Activated CD4-positive, alpha-beta T cell treated with anti-CD3 and anti-CD28 coated beads, Interleukin-2, amount 10 ng/mL, durations not matched to agents 24 days and 14 days (primary cell): Measurements from ENCODE around the gene XRCC5. TPM values are rescaled to one million over a fixed set of nuclear protein-coding genes. Genes with fewer than 3 reads are reported as not detected.

Experiments used
- DNase-seq: peaks from one replicate; pipeline ENCODE4 v3.0.0; 2022
- H3K27ac Mint-ChIP-seq: one replicate; pipeline ENCODE4 v1.8.0; 2022; ENCODE audit warnings: mild to moderate bottlenecking, mixed read lengths
- H3K27me3 Mint-ChIP-seq: one replicate; pipeline ENCODE4 v1.8.0; 2022; ENCODE audit warnings: mixed read lengths
- H3K36me3 Mint-ChIP-seq: one replicate; pipeline ENCODE4 v1.8.0; 2022; ENCODE audit warnings: low read depth, mild to moderate bottlenecking, mixed read lengths
- H3K4me1 Mint-ChIP-seq: one replicate; pipeline ENCODE4 v1.8.0; 2021; ENCODE audit warnings: mixed read lengths
- H3K4me3 Mint-ChIP-seq: one replicate; pipeline ENCODE4 v1.8.0; 2022; ENCODE audit warnings: mild to moderate bottlenecking, moderate library complexity, mixed read lengths
- H3K9me3 Mint-ChIP-seq: one replicate; pipeline ENCODE4 v1.8.0; 2021; ENCODE audit warnings: mixed read lengths
- intact Hi-C: fragments of 100-400 bp; cut with micrococcal nuclease; formaldehyde crosslinking; loops from one replicate; pipeline ENCODE4 v1.15.1; 2023
- total RNA-seq: library from RNA; stranded (reverse); gene quantifications from 2 replicates; pipeline ENCODE4 v1.2.3, GENCODE V29; 2022

The XRCC5 gene
- total RNA-seq, 1 donor from 2014 or later, result 510 TPM

GRCh38 chr2:216114714-216115531 lies 5.8 kb downstream of the XRCC5 start:
- no peaks in the 10 kb centered on the region for H3K9me3 Mint-ChIP-seq
- peaks cover 79% of the 10 kb centered on the region for H3K4me1 Mint-ChIP-seq
- H3K36me3 Mint-ChIP-seq, result peaks cover 83% of the 10 kb centered on the region
- H3K27ac Mint-ChIP-seq, result peak overlapping the region; percentile 92
- H3K4me3 Mint-ChIP-seq, result peak overlapping the region; percentile 91
- DNase-seq, result peak; percentile 99
- intact Hi-C loops, result loop anchor here (1.0 kb wide), 1 partner anchor 34 kb away; the partner anchor contains the start of genes PECR and TMEM169
- H3K27me3 Mint-ChIP-seq, result peaks cover 2% of the 10 kb centered on the region

GRCh38 chr2:216116418-216116817 lies 7.3 kb downstream of the XRCC5 start:
- Mint-ChIP-seq H3K36me3 (peaks cover 85% of the 10 kb centered on the region), H3K9me3 (no peaks in the 10 kb centered on the region), H3K4me3 (peak overlapping the region; percentile 61), H3K4me1 (peaks cover 81% of the 10 kb centered on the region), H3K27me3 (peaks cover 2% of the 10 kb centered on the region), H3K27ac (no peak overlapping the region)
- DNase-seq, result no peak
- intact Hi-C loops, result no loop called here

- no peak for DNase-seq
- peaks cover 86% of the 10 kb centered on the region for H3K36me3 Mint-ChIP-seq
- peak overlapping the region; percentile 23 for H3K4me3 Mint-ChIP-seq
- peak overlapping the region; percentile 74 for H3K27ac Mint-ChIP-seq
- intact Hi-C loops, result no loop called here
- peaks cover 78% of the 10 kb centered on the region for H3K4me1 Mint-ChIP-seq
- peaks cover 6% of the 10 kb centered on the region for H3K9me3 Mint-ChIP-seq
- peaks cover 2% of the 10 kb centered on the region for H3K27me3 Mint-ChIP-seq
Measured at GRCh38 chr2:216117561-216118340, 8.6 kb downstream of the XRCC5 start.

GRCh38 chr2:216118474-216118873 lies 9.3 kb downstream of the XRCC5 start:
- peak overlapping the region; percentile 47 for H3K4me3 Mint-ChIP-seq
- intact Hi-C loops, result no loop called here
- peaks cover 6% of the 10 kb centered on the region for H3K9me3 Mint-ChIP-seq
- H3K27ac Mint-ChIP-seq, result peak overlapping the region; percentile 96
- peaks cover 73% of the 10 kb centered on the region for H3K4me1 Mint-ChIP-seq
- H3K36me3 Mint-ChIP-seq, result peaks cover 83% of the 10 kb centered on the region
- DNase-seq, result no peak
- H3K27me3 Mint-ChIP-seq, result peaks cover 2% of the 10 kb centered on the region

GRCh38 chr2:216119146-216119545 lies 10.0 kb downstream of the XRCC5 start:
- H3K9me3 Mint-ChIP-seq, result peaks cover 6% of the 10 kb centered on the region
- H3K4me1 Mint-ChIP-seq, result peaks cover 70% of the 10 kb centered on the region
- H3K4me3 Mint-ChIP-seq, result peak overlapping the region; percentile 66
- no peak for DNase-seq
- peaks cover 81% of the 10 kb centered on the region for H3K36me3 Mint-ChIP-seq
- H3K27ac Mint-ChIP-seq, result peak overlapping the region; percentile 96
- intact Hi-C loops, result no loop called here
- peaks cover 2% of the 10 kb centered on the region for H3K27me3 Mint-ChIP-seq

- H3K4me1 Mint-ChIP-seq, result peaks cover 69% of the 10 kb centered on the region
- intact Hi-C loops, result loop anchor here (1.0 to 2.0 kb wide), 3 partner anchors 11 to 86 kb away; no protein-coding TSS in a partner anchor
- DNase-seq, result peak; percentile 75
- H3K27ac Mint-ChIP-seq, result peak overlapping the region; percentile 96
- peaks cover 6% of the 10 kb centered on the region for H3K9me3 Mint-ChIP-seq
- H3K4me3 Mint-ChIP-seq, result peak overlapping the region; percentile 68
- H3K36me3 Mint-ChIP-seq, result peaks cover 80% of the 10 kb centered on the region
- H3K27me3 Mint-ChIP-seq, result no peaks in the 10 kb centered on the region
Measured at GRCh38 chr2:216119986-216120385, 10.8 kb downstream of the XRCC5 start.

GRCh38 chr2:216121255-216121654 lies 12.1 kb downstream of the XRCC5 start:
- no peak for DNase-seq
- peaks cover 64% of the 10 kb centered on the region for H3K4me1 Mint-ChIP-seq
- no peaks in the 10 kb centered on the region for H3K27me3 Mint-ChIP-seq
- intact Hi-C loops, result loop anchor here (2.0 kb wide), 1 partner anchor 16 kb away; no protein-coding TSS in a partner anchor
- H3K27ac Mint-ChIP-seq, result peak overlapping the region; percentile 96
- peak overlapping the region; percentile 15 for H3K4me3 Mint-ChIP-seq
- peaks cover 6% of the 10 kb centered on the region for H3K9me3 Mint-ChIP-seq
- peaks cover 84% of the 10 kb centered on the region for H3K36me3 Mint-ChIP-seq

GRCh38 chr2:216126943-216127342 lies 17.8 kb downstream of the XRCC5 start:
- Mint-ChIP-seq H3K36me3 (peaks cover 74% of the 10 kb centered on the region), H3K4me1 (peaks cover 50% of the 10 kb centered on the region), H3K4me3 (no peak overlapping the region), H3K27ac (peak overlapping the region; percentile 42), H3K9me3 (peaks cover under 1% of the 10 kb centered on the region), H3K27me3 (no peaks in the 10 kb centered on the region)
- no peak for DNase-seq
- intact Hi-C loops, result no loop called here

GRCh38 chr2:216130346-216130971 lies 21.3 kb downstream of the XRCC5 start:
- Mint-ChIP-seq H3K4me3 (no peak overlapping the region), H3K36me3 (peaks cover 79% of the 10 kb centered on the region), H3K27me3 (no peaks in the 10 kb centered on the region), H3K9me3 (no peaks in the 10 kb centered on the region), H3K4me1 (peaks cover 58% of the 10 kb centered on the region), H3K27ac (peak overlapping the region; percentile 70)
- intact Hi-C loops, result no loop called here
- no peak for DNase-seq

- Mint-ChIP-seq H3K4me1 (peaks cover 59% of the 10 kb centered on the region), H3K27me3 (no peaks in the 10 kb centered on the region), H3K9me3 (no peaks in the 10 kb centered on the region), H3K36me3 (peaks cover 79% of the 10 kb centered on the region), H3K27ac (peak overlapping the region; percentile 81), H3K4me3 (no peak overlapping the region)
- no peak for DNase-seq
- intact Hi-C loops, result loop anchor here (1.0 kb wide), 1 partner anchor 11 kb away; no protein-coding TSS in a partner anchor
Measured at GRCh38 chr2:216131175-216131926, 22.2 kb downstream of the XRCC5 start.

GRCh38 chr2:216132585-216132984 lies 23.4 kb downstream of the XRCC5 start:
- Mint-ChIP-seq H3K36me3 (peaks cover 81% of the 10 kb centered on the region), H3K9me3 (no peaks in the 10 kb centered on the region)
- intact Hi-C loops, result no loop called here

DNA sequence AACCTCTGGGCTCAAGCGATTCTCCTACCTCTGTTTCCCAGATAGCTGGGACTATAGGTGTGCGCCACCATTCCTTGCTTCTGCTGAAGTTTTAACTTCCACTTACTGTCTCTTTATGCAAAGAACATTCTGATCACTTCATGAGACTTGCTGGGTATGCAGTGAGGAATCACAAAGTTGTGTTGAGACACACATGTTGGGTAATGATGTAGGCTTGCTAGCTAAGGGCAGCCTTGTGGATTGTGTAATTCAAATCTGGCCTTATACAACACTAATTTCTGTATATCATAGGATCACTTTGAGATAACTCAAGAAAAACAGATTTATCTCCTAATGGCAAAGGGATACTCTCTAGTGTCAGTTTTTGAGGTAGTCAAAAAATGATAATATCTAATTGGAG lies 24.2 kb downstream of the XRCC5 start:
- intact Hi-C loops, result no loop called here
- Mint-ChIP-seq H3K27me3 (no peaks in the 10 kb centered on the region), H3K36me3 (peaks cover 83% of the 10 kb centered on the region), H3K4me1 (peaks cover 55% of the 10 kb centered on the region), H3K9me3 (no peaks in the 10 kb centered on the region), H3K27ac (peak overlapping the region; percentile 1), H3K4me3 (no peak overlapping the region)
- DNase-seq, result no peak

More at GRCh38 chr2:216132585-216132984, 23.4 kb downstream of the XRCC5 start:
- Mint-ChIP-seq H3K4me1 (peaks cover 57% of the 10 kb centered on the region), H3K27me3 (no peaks in the 10 kb centered on the region), H3K27ac (peak overlapping the region; percentile 81), H3K4me3 (no peak overlapping the region)
- DNase-seq, result no peak

DNA sequence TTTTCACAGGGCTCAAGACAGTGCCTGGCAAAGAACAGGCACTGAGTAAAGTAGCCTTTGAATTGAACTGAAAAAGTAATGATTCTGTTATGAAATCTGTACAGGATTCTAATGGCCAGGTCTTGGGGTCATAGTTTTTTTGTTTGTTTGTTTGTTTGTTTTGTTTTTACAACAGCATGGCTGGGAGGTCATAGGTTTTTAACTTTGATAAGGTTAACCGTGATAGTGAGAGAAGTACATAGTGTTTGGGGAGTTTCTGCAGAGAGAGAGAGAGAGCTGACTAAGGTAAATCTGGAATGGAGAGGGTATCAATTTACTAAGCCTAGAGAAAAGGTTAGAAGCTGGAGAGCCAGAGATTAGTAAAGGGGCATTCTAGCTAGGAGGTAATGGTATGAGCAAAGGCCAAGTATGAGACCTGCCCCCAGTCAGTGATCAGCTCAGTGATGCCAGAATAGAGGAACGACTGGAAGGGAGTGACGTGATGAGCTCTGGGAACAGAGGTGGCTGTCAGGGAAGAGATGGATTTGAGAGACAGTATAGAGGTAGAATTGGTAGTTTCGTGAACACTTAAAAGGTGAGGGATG lies 25.9 kb downstream of the XRCC5 start:
- intact Hi-C loops, result no loop called here
- H3K27me3 Mint-ChIP-seq, result no peaks in the 10 kb centered on the region
- no peaks in the 10 kb centered on the region for H3K9me3 Mint-ChIP-seq
- H3K27ac Mint-ChIP-seq, result peak overlapping the region; percentile 73
- peaks cover 87% of the 10 kb centered on the region for H3K36me3 Mint-ChIP-seq
- H3K4me1 Mint-ChIP-seq, result peaks cover 48% of the 10 kb centered on the region
- H3K4me3 Mint-ChIP-seq, result no peak overlapping the region
- DNase-seq, result no peak
